Aorta (tissue), 5 donors: ENCODE results near the gene CHST11. TPM values are rescaled to one million over a fixed set of nuclear protein-coding genes. Genes with fewer than 3 reads are reported as not detected.

Experiments
- ATAC-seq: fragments of 200-7000 bp; cut with Tn5 transposase; one replicate; pipeline ENCODE4 v1.9.1; 2022; ENCODE audit warnings: moderate library complexity; ENCODE audit not compliant: low FRiP score
- DNase-seq, 2 donors: peaks; one replicate each; pipeline ENCODE4 v3.0.0-alpha.2; 2020
- H3K27ac ChIP-seq, 2 donors: one replicate each; pipeline ENCODE4 v1.5.1; 2013; ENCODE audit warnings: low read length in 2 of 2, mild to moderate bottlenecking in 2 of 2, moderate library complexity in 2 of 2, control low read depth in 1 of 2, inconsistent platforms in 1 of 2, low read depth in 1 of 2
- H3K27me3 ChIP-seq, 2 donors: one replicate each; pipeline ENCODE4 v1.6.1; 2013; ENCODE audit warnings: control low read depth in 1 of 2, low read length in 1 of 2, mild to moderate bottlenecking in 1 of 2, moderate library complexity in 1 of 2; ENCODE audit not compliant: insufficient read depth in 2 of 2, control insufficient read depth in 1 of 2
- H3K36me3 ChIP-seq, 2 donors: one replicate each; pipeline ENCODE4 v1.6.1; 2013; ENCODE audit warnings: control low read depth in 1 of 2, low read length in 1 of 2, mild to moderate bottlenecking in 1 of 2; ENCODE audit not compliant: insufficient read depth in 2 of 2, control insufficient read depth in 1 of 2
- H3K4me1 ChIP-seq, 2 donors: one replicate each; pipeline ENCODE4 v1.6.1; 2013; ENCODE audit warnings: low read length in 2 of 2, control low read depth in 1 of 2, mild to moderate bottlenecking in 1 of 2, moderate library complexity in 1 of 2; ENCODE audit not compliant: insufficient read depth in 2 of 2, control insufficient read depth in 1 of 2
- H3K4me3 ChIP-seq, 2 donors: one replicate each; pipeline ENCODE4 v1.5.1; 2013; ENCODE audit warnings: low read length in 2 of 2, control low read depth in 1 of 2, mild to moderate bottlenecking in 1 of 2
- H3K9me3 ChIP-seq: one replicate; pipeline ENCODE4 v1.6.1; 2013; ENCODE audit warnings: mild to moderate bottlenecking, low read length; ENCODE audit not compliant: control insufficient read depth
- WGBS, 2 donors: extraction: QIAGEN DNeasy Blood & Tissue Kit; methylation state at CpG; one replicate each; pipeline ENCODE4 v1.1.7; 2013; 5-methylcytosine and 5-hydroxymethylcytosine counted together
- intact Hi-C, 2 donors: fragments of 100-400 bp; cut with DNase I; formaldehyde crosslinking; loops; one replicate each; pipeline versions ENCODE4 v1.14.2 to v1.15.0; 2022
- polyA plus RNA-seq, 2 donors: library from polyadenylated mRNA; stranded (reverse); fragments of 200-250 nt; gene quantifications; one replicate each; pipeline ENCODE4 v1.2.3, GENCODE V29; 2013
- total RNA-seq, 2 donors: library from RNA; stranded (reverse); fragmentation: NEBNext Ultra II Directional; extraction: Animal tissue kit (Norgen Biotek cat#: 25700); gene quantifications; one replicate each; pipeline ENCODE4 v1.2.1, GENCODE V29; 2021
- donor health status: healthy with polysubstance abuse.
- donor health status: Bipolar disorder and iron deficiency.
- donor health status: DM: no; HTN: no; CAD: no.
- donor health status: DM: no; HTN: no; CAD: no.
- donor health status: DM: yes; HTN: yes; CAD: no.

Gene CHST11
- total and polyA plus RNA-seq, 4 donors = 2.1 to 31.0 (median 15.7) TPM

- Histone ChIP-seq H3K36me3 (no peaks in the 10 kb centered on the region), H3K4me3 (no peak overlapping the region), H3K27ac (no peak overlapping the region), H3K27me3 (no peaks in the 10 kb centered on the region), H3K4me1 (peaks cover 0 to 13% of the 10 kb centered on the region in 2 donors), H3K9me3 (no peaks in the 10 kb centered on the region)
- no peak for DNase-seq
- ATAC-seq = no peak
- 90 to 100% methylated on average over 5 of the region's 5 CpGs for WGBS, 2 donors
- intact Hi-C loops = no loop called here
Observed at GRCh38 chr12:104677441-104678089, 220.8 kb downstream of the CHST11 start.

GRCh38 chr12:104680070-104680469 lies 223.3 kb downstream of the CHST11 start:
- H3K9me3 ChIP-seq = no peaks in the 10 kb centered on the region
- no peak overlapping the region for H3K4me3 ChIP-seq
- DNase-seq (no peak), ATAC-seq (no peak)
- no peaks in the 10 kb centered on the region for H3K36me3 ChIP-seq
- intact Hi-C loops = no loop called here
- no peak overlapping the region for H3K27ac ChIP-seq
- no peaks in the 10 kb centered on the region for H3K27me3 ChIP-seq
- H3K4me1 ChIP-seq = no peaks in the 10 kb centered on the region
- 86 to 92% methylated on average over 3 of the region's 3 CpGs for WGBS, 2 donors

- no peaks in the 10 kb centered on the region for H3K9me3 ChIP-seq
- H3K4me3 ChIP-seq = no peak overlapping the region
- no peaks in the 10 kb centered on the region for H3K27me3 ChIP-seq
- no peak for DNase-seq
- no peak for ATAC-seq
- H3K36me3 ChIP-seq = no peaks in the 10 kb centered on the region
- no peak overlapping the region for H3K27ac ChIP-seq
- WGBS, 2 donors = 78 to 80% methylated on average over 5 of the region's 5 CpGs
- H3K4me1 ChIP-seq = no peaks in the 10 kb centered on the region
- intact Hi-C loops = no loop called here
Observed at GRCh38 chr12:104680491-104680890, 223.7 kb downstream of the CHST11 start.

- ATAC-seq = no peak
- Histone ChIP-seq H3K27me3 (no peaks in the 10 kb centered on the region), H3K4me1 (peaks cover 0 to 2% of the 10 kb centered on the region in 2 donors), H3K4me3 (no peak overlapping the region), H3K27ac (no peak overlapping the region), H3K9me3 (no peaks in the 10 kb centered on the region), H3K36me3 (no peaks in the 10 kb centered on the region)
- 56 to 81% methylated on average over 3 of the region's 3 CpGs for WGBS, 2 donors
- DNase-seq = no peak
- intact Hi-C loops = no loop called here
Observed at GRCh38 chr12:104681012-104681690, 224.4 kb downstream of the CHST11 start.

GRCh38 chr12:104682790-104683279 lies 226.1 kb downstream of the CHST11 start:
- 91 to 92% methylated on average over 7 of the region's 7 CpGs for WGBS, 2 donors
- ATAC-seq = no peak
- no peak overlapping the region for H3K27ac ChIP-seq
- H3K9me3 ChIP-seq = no peaks in the 10 kb centered on the region
- H3K4me1 ChIP-seq = peaks cover 0 to 2% of the 10 kb centered on the region in 2 donors
- no peaks in the 10 kb centered on the region for H3K27me3 ChIP-seq
- H3K4me3 ChIP-seq = no peak overlapping the region
- no peak for DNase-seq
- intact Hi-C loops = no loop called here
- H3K36me3 ChIP-seq = no peaks in the 10 kb centered on the region

GRCh38 chr12:104683831-104684503 lies 227.2 kb downstream of the CHST11 start:
- ATAC-seq (no peak), DNase-seq (no peak)
- peaks cover 0 to 2% of the 10 kb centered on the region in 2 donors for H3K4me1 ChIP-seq
- intact Hi-C loops = no loop called here
- H3K4me3 ChIP-seq = no peak overlapping the region
- WGBS, 2 donors = 67 to 76% methylated on average over 5 of the region's 5 CpGs
- no peaks in the 10 kb centered on the region for H3K27me3 ChIP-seq
- no peaks in the 10 kb centered on the region for H3K36me3 ChIP-seq
- H3K27ac ChIP-seq = no peak overlapping the region
- no peaks in the 10 kb centered on the region for H3K9me3 ChIP-seq

GRCh38 chr12:104684884-104685283 lies 228.1 kb downstream of the CHST11 start:
- Histone ChIP-seq H3K9me3 (no peaks in the 10 kb centered on the region), H3K27ac (no peak overlapping the region), H3K4me1 (peaks cover 0 to 2% of the 10 kb centered on the region in 2 donors), H3K27me3 (no peaks in the 10 kb centered on the region), H3K4me3 (no peak overlapping the region), H3K36me3 (no peaks in the 10 kb centered on the region)
- no peak for ATAC-seq
- intact Hi-C loops = no loop called here
- 91 to 97% methylated on average over 1 of the region's 1 CpG for WGBS, 2 donors
- no peak for DNase-seq

- Histone ChIP-seq H3K4me3 (no peak overlapping the region), H3K36me3 (no peaks in the 10 kb centered on the region), H3K27ac (no peak overlapping the region), H3K27me3 (no peaks in the 10 kb centered on the region), H3K4me1 (peaks cover 0 to 2% of the 10 kb centered on the region in 2 donors), H3K9me3 (no peaks in the 10 kb centered on the region)
- 44 to 50% methylated on average over 2 of the region's 2 CpGs for WGBS, 2 donors
- ATAC-seq (no peak), DNase-seq (no peak)
- intact Hi-C loops = no loop called here
Observed at GRCh38 chr12:104685366-104685765, 228.6 kb downstream of the CHST11 start.
